WTC11 (cell line): ENCODE results near the gene IL1RAP.

Experiments
- FOXJ3 ChIP-seq: sonication (generic); formaldehyde crosslinking; IDR thresholded peaks from 2 replicates; pipeline ENCODE4 v1.9.0; 2021; ENCODE audit warnings: missing genetic modification reagents, mild to moderate bottlenecking, borderline replicate concordance
- GABPB1 ChIP-seq: sonication (generic); formaldehyde crosslinking; IDR thresholded peaks from 2 replicates; pipeline ENCODE4 v1.8.1; 2023; ENCODE audit warnings: mild to moderate bottlenecking, missing genetic modification reagents
- GRHL2 ChIP-seq: fragments of 250-450 bp; sonication (Bioruptor Pico); IDR thresholded peaks from 2 replicates; pipeline ENCODE4 v1.8.0; 2022; ENCODE audit warnings: mild to moderate bottlenecking, moderate library complexity; ENCODE audit not compliant: insufficient replicate concordance, severe bottlenecking
- KAT7 ChIP-seq: sonication (generic); formaldehyde crosslinking; IDR thresholded peaks from 2 replicates; pipeline ENCODE4 v1.8.1; 2023; ENCODE audit warnings: missing genetic modification reagents, mild to moderate bottlenecking, borderline replicate concordance
- NR3C1 ChIP-seq: sonication (generic); formaldehyde crosslinking; conservative IDR thresholded peaks from 2 replicates; pipeline ENCODE4 v1.8.1; 2023; ENCODE audit warnings: low read depth, mild to moderate bottlenecking, missing genetic modification reagents
- SP1 ChIP-seq: sonication (generic); formaldehyde crosslinking; conservative IDR thresholded peaks from 2 replicates; pipeline ENCODE4 v1.8.1; 2022; ENCODE audit warnings: missing genetic modification reagents
- TP53 ChIP-seq: sonication (generic); formaldehyde crosslinking; IDR thresholded peaks from 2 replicates; pipeline ENCODE4 v1.8.1; 2023; ENCODE audit warnings: mild to moderate bottlenecking, missing genetic modification reagents
- ZNF232 ChIP-seq: sonication (generic); formaldehyde crosslinking; IDR thresholded peaks from 2 replicates; pipeline ENCODE4 v1.8.0; 2022; ENCODE audit warnings: mild to moderate bottlenecking, missing genetic modification reagents
- TF ChIP-seq, protein P1 (sequence below): fragments of 200-600 bp; IDR thresholded peaks from 2 replicates; pipeline ENCODE4 v1.8.0; 2022; ENCODE audit warnings: antibody characterized with exemption
- TF ChIP-seq, protein P2 (sequence below): sonication (generic); formaldehyde crosslinking; IDR thresholded peaks from 2 replicates; pipeline ENCODE4 v1.8.1; 2022; ENCODE audit warnings: mild to moderate bottlenecking, moderate library complexity, missing genetic modification reagents
- TF ChIP-seq, protein P3 (sequence below): sonication (generic); formaldehyde crosslinking; IDR thresholded peaks from 2 replicates; pipeline ENCODE4 v1.8.1; 2022; ENCODE audit warnings: low read depth, missing genetic modification reagents, borderline replicate concordance

GRCh38 chr3:190606596-190606995 lies 92.7 kb downstream of the IL1RAP start:
- TF ChIP-seq GRHL2 (no peak), FOXJ3 (CRISPR knock-in tag) (no peak), ZNF232 (CRISPR knock-in tag) (no peak), TP53 (CRISPR knock-in tag) (no peak), SP1 (no peak), NR3C1 (CRISPR knock-in tag) (no peak), KAT7 (no peak), GABPB1 (CRISPR knock-in tag) (no peak)
- TF ChIP-seq, protein P1, sequence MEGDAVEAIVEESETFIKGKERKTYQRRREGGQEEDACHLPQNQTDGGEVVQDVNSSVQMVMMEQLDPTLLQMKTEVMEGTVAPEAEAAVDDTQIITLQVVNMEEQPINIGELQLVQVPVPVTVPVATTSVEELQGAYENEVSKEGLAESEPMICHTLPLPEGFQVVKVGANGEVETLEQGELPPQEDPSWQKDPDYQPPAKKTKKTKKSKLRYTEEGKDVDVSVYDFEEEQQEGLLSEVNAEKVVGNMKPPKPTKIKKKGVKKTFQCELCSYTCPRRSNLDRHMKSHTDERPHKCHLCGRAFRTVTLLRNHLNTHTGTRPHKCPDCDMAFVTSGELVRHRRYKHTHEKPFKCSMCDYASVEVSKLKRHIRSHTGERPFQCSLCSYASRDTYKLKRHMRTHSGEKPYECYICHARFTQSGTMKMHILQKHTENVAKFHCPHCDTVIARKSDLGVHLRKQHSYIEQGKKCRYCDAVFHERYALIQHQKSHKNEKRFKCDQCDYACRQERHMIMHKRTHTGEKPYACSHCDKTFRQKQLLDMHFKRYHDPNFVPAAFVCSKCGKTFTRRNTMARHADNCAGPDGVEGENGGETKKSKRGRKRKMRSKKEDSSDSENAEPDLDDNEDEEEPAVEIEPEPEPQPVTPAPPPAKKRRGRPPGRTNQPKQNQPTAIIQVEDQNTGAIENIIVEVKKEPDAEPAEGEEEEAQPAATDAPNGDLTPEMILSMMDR: no peak
- TF ChIP-seq, protein P2, sequence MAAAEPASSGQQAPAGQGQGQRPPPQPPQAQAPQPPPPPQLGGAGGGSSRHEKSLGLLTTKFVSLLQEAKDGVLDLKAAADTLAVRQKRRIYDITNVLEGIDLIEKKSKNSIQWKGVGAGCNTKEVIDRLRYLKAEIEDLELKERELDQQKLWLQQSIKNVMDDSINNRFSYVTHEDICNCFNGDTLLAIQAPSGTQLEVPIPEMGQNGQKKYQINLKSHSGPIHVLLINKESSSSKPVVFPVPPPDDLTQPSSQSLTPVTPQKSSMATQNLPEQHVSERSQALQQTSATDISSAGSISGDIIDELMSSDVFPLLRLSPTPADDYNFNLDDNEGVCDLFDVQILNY (CRISPR knock-in tag): no peak
- TF ChIP-seq, protein P3, sequence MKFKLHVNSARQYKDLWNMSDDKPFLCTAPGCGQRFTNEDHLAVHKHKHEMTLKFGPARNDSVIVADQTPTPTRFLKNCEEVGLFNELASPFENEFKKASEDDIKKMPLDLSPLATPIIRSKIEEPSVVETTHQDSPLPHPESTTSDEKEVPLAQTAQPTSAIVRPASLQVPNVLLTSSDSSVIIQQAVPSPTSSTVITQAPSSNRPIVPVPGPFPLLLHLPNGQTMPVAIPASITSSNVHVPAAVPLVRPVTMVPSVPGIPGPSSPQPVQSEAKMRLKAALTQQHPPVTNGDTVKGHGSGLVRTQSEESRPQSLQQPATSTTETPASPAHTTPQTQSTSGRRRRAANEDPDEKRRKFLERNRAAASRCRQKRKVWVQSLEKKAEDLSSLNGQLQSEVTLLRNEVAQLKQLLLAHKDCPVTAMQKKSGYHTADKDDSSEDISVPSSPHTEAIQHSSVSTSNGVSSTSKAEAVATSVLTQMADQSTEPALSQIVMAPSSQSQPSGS: no peak
